PFSK-1 (cell line): Measurements from ENCODE around the gene HSD17B3.

Experiments
- POLR2AphosphoS5 ChIP-seq: IDR thresholded peaks from 2 replicates; pipeline ENCODE4 v1.6.1; 2012; ENCODE audit warnings: low read depth, mild to moderate bottlenecking, control low read depth, low read length, moderate library complexity
- REST ChIP-seq, 2 experiments: IDR thresholded peaks; 2 replicates each; pipeline versions ENCODE4 v1.6.1 to v1.8.0; 2011 to 2012; ENCODE audit warnings: low read depth in 2 of 2, low read length in 2 of 2, control low read depth in 1 of 2, inconsistent platforms in 1 of 2, mild to moderate bottlenecking in 1 of 2, moderate library complexity in 1 of 2; ENCODE audit not compliant: insufficient read depth in 1 of 2

GRCh38 chr9:96216583-96216982, 85.4 kb downstream of the HSD17B3 start:
- no peak for TF ChIP-seq POLR2AphosphoS5
- no peak for TF ChIP-seq REST (IDR thresholded peaks at IDR 0.05; ENCODE audit: insufficient read depth in 1 of 2, low read depth in 2 of 2, low read length in 2 of 2)
